Activated T-helper 1 cell treated with anti-CD3 and anti-CD28 coated beads, Interleukin-12 subunit alpha, Interleukin-12 subunit beta, Interleukin-2, Interleukin-4 antibody, amounts not matched to agents 30 ng/mL and 10 ng/mL and 1 ng/mL, durations not matched to agents 14 hours and 24 hours and 36 hours (primary cell): ENCODE data around the gene SLC35E3. TPM values are rescaled to one million over a fixed set of nuclear protein-coding genes. Genes with fewer than 3 reads are reported as not detected.

Source experiments
- DNase-seq: peaks from one replicate; pipeline ENCODE4 v3.0.0; 2021; ENCODE audit warnings: low spot score
- H3K27ac Mint-ChIP-seq: one replicate; pipeline ENCODE4 v1.8.0; 2021; ENCODE audit warnings: mild to moderate bottlenecking, mixed read lengths
- H3K27me3 Mint-ChIP-seq: one replicate; pipeline ENCODE4 v1.8.0; 2022; ENCODE audit warnings: mild to moderate bottlenecking, moderate library complexity, mixed read lengths; ENCODE audit not compliant: insufficient read depth
- H3K36me3 Mint-ChIP-seq: one replicate; pipeline ENCODE4 v1.8.0; 2021; ENCODE audit warnings: low read depth, mixed read lengths
- H3K4me1 Mint-ChIP-seq: one replicate; pipeline ENCODE4 v1.8.0; 2021; ENCODE audit warnings: low read depth, mixed read lengths
- H3K4me3 Mint-ChIP-seq: one replicate; pipeline ENCODE4 v1.8.0; 2021; ENCODE audit warnings: mild to moderate bottlenecking, moderate library complexity, mixed read lengths
- H3K9me3 Mint-ChIP-seq: one replicate; pipeline ENCODE4 v1.8.0; 2021; ENCODE audit warnings: mixed read lengths
- intact Hi-C: fragments of 100-400 bp; cut with micrococcal nuclease; formaldehyde crosslinking; loops from one replicate; pipeline ENCODE4 v1.15.1; 2024
- total RNA-seq: library from RNA; stranded (reverse); gene quantifications from 2 replicates; pipeline ENCODE4 v1.2.3, GENCODE V29; 2022

SLC35E3 gene
- total RNA-seq, 1 donor from 2014 or later, result 5.9 TPM

GRCh38 chr12:68775121-68775630 is 29.2 kb downstream of the SLC35E3 start:
- no peak overlapping the region for H3K27ac Mint-ChIP-seq

GRCh38 chr12:68776976-68777610 is 31.1 kb downstream of the SLC35E3 start:
- intact Hi-C loops, result no loop called here
- Mint-ChIP-seq H3K27me3 (no peaks in the 10 kb centered on the region), H3K36me3 (no peaks in the 10 kb centered on the region), H3K4me3 (no peak overlapping the region), H3K9me3 (no peaks in the 10 kb centered on the region), H3K4me1 (peaks cover 12% of the 10 kb centered on the region), H3K27ac (no peak overlapping the region)
- DNase-seq, result no peak

More at GRCh38 chr12:68775121-68775630, 29.2 kb downstream of the SLC35E3 start:
- H3K9me3 Mint-ChIP-seq, result no peaks in the 10 kb centered on the region
- peaks cover 12% of the 10 kb centered on the region for H3K4me1 Mint-ChIP-seq
- no peaks in the 10 kb centered on the region for H3K27me3 Mint-ChIP-seq
- no peak overlapping the region for H3K4me3 Mint-ChIP-seq
- peaks cover 1% of the 10 kb centered on the region for H3K36me3 Mint-ChIP-seq
- intact Hi-C loops, result no loop called here
- no peak for DNase-seq

GRCh38 chr12:68779280-68779679 is 33.3 kb downstream of the SLC35E3 start:
- Mint-ChIP-seq H3K36me3 (no peaks in the 10 kb centered on the region), H3K4me3 (no peak overlapping the region), H3K9me3 (no peaks in the 10 kb centered on the region), H3K27me3 (no peaks in the 10 kb centered on the region), H3K27ac (no peak overlapping the region), H3K4me1 (no peaks in the 10 kb centered on the region)
- intact Hi-C loops, result no loop called here
- no peak for DNase-seq

- Mint-ChIP-seq H3K4me1 (no peaks in the 10 kb centered on the region), H3K27ac (no peak overlapping the region), H3K4me3 (no peak overlapping the region), H3K9me3 (no peaks in the 10 kb centered on the region), H3K36me3 (no peaks in the 10 kb centered on the region), H3K27me3 (no peaks in the 10 kb centered on the region)
- no peak for DNase-seq
- intact Hi-C loops, result no loop called here
Observed at GRCh38 chr12:68780731-68781130, 34.8 kb downstream of the SLC35E3 start.

- Mint-ChIP-seq H3K9me3 (no peaks in the 10 kb centered on the region), H3K27ac (no peak overlapping the region), H3K36me3 (no peaks in the 10 kb centered on the region), H3K4me1 (no peaks in the 10 kb centered on the region), H3K27me3 (no peaks in the 10 kb centered on the region), H3K4me3 (no peak overlapping the region)
- intact Hi-C loops, result no loop called here
- no peak for DNase-seq
Observed at GRCh38 chr12:68781728-68782127, 35.8 kb downstream of the SLC35E3 start.

- H3K9me3 Mint-ChIP-seq, result no peaks in the 10 kb centered on the region
- intact Hi-C loops, result no loop called here
Observed at GRCh38 chr12:68784015-68784414, 38.0 kb downstream of the SLC35E3 start.

GRCh38 chr12:68785358-68785757 is 39.4 kb downstream of the SLC35E3 start:
- Mint-ChIP-seq H3K27me3 (no peaks in the 10 kb centered on the region), H3K36me3 (no peaks in the 10 kb centered on the region), H3K9me3 (no peaks in the 10 kb centered on the region), H3K4me3 (no peak overlapping the region), H3K4me1 (peaks cover 6% of the 10 kb centered on the region), H3K27ac (no peak overlapping the region)
- DNase-seq, result no peak
- intact Hi-C loops, result no loop called here

More at GRCh38 chr12:68784015-68784414, 38.0 kb downstream of the SLC35E3 start:
- Mint-ChIP-seq H3K36me3 (no peaks in the 10 kb centered on the region), H3K4me1 (peaks cover 6% of the 10 kb centered on the region), H3K27me3 (no peaks in the 10 kb centered on the region), H3K4me3 (no peak overlapping the region), H3K27ac (no peak overlapping the region)
- no peak for DNase-seq

- Mint-ChIP-seq H3K36me3 (no peaks in the 10 kb centered on the region), H3K27ac (no peak overlapping the region), H3K27me3 (no peaks in the 10 kb centered on the region), H3K4me1 (peaks cover 6% of the 10 kb centered on the region), H3K4me3 (no peak overlapping the region), H3K9me3 (no peaks in the 10 kb centered on the region)
- DNase-seq, result no peak
- intact Hi-C loops, result no loop called here
Observed at GRCh38 chr12:68785823-68786222, 39.8 kb downstream of the SLC35E3 start.

- no peaks in the 10 kb centered on the region for H3K9me3 Mint-ChIP-seq
- H3K4me3 Mint-ChIP-seq, result no peak overlapping the region
- peaks cover 6% of the 10 kb centered on the region for H3K4me1 Mint-ChIP-seq
- H3K36me3 Mint-ChIP-seq, result no peaks in the 10 kb centered on the region
- H3K27me3 Mint-ChIP-seq, result no peaks in the 10 kb centered on the region
- intact Hi-C loops, result no loop called here
- no peak for DNase-seq
- H3K27ac Mint-ChIP-seq, result no peak overlapping the region
Observed at GRCh38 chr12:68786929-68787328, 41.0 kb downstream of the SLC35E3 start.

GRCh38 chr12:68788554-68789143 is 42.7 kb downstream of the SLC35E3 start:
- no peak for DNase-seq
- Mint-ChIP-seq H3K27ac (no peak overlapping the region), H3K27me3 (no peaks in the 10 kb centered on the region), H3K9me3 (no peaks in the 10 kb centered on the region), H3K4me1 (peaks cover 6% of the 10 kb centered on the region), H3K4me3 (no peak overlapping the region), H3K36me3 (no peaks in the 10 kb centered on the region)
- intact Hi-C loops, result no loop called here

- no peaks in the 10 kb centered on the region for H3K9me3 Mint-ChIP-seq
- H3K27ac Mint-ChIP-seq, result no peak overlapping the region
- intact Hi-C loops, result no loop called here
- H3K36me3 Mint-ChIP-seq, result no peaks in the 10 kb centered on the region
- peaks cover 6% of the 10 kb centered on the region for H3K4me1 Mint-ChIP-seq
- DNase-seq, result no peak
- H3K4me3 Mint-ChIP-seq, result no peak overlapping the region
- no peaks in the 10 kb centered on the region for H3K27me3 Mint-ChIP-seq
Observed at GRCh38 chr12:68789144-68789878, 43.3 kb downstream of the SLC35E3 start.

- H3K9me3 Mint-ChIP-seq, result no peaks in the 10 kb centered on the region
- no peak overlapping the region for H3K4me3 Mint-ChIP-seq
- no peaks in the 10 kb centered on the region for H3K27me3 Mint-ChIP-seq
- intact Hi-C loops, result no loop called here
- H3K27ac Mint-ChIP-seq, result no peak overlapping the region
- peaks cover 6% of the 10 kb centered on the region for H3K4me1 Mint-ChIP-seq
- H3K36me3 Mint-ChIP-seq, result no peaks in the 10 kb centered on the region
- no peak for DNase-seq
Observed at GRCh38 chr12:68790081-68790951, 44.3 kb downstream of the SLC35E3 start.
